HepG2 (cell line): ENCODE data around the gene MKRN2OS.

Experiments used
- CCDC6 ChIP-seq: sonication (generic); formaldehyde crosslinking; IDR thresholded peaks from 2 replicates; pipeline ENCODE4 v1.8.1; 2022; ENCODE audit warnings: mild to moderate bottlenecking, missing genetic modification reagents, moderate library complexity
- CENPBD1 ChIP-seq: sonication (generic); formaldehyde crosslinking; IDR thresholded peaks from 2 replicates; pipeline ENCODE4 v1.8.0; 2022; ENCODE audit warnings: missing genetic modification reagents, low read depth, mild to moderate bottlenecking, borderline replicate concordance
- HNF1B ChIP-seq: sonication (generic); formaldehyde crosslinking; IDR thresholded peaks from 2 replicates; pipeline ENCODE4 v1.5.1; 2020; ENCODE audit warnings: mild to moderate bottlenecking, moderate library complexity, missing genetic modification reagents
- HOXA5 ChIP-seq: sonication (generic); formaldehyde crosslinking; IDR thresholded peaks from 2 replicates; pipeline ENCODE4 v1.4.0; 2020; ENCODE audit warnings: missing genetic modification reagents
- POLR2AphosphoS5 ChIP-seq: IDR thresholded peaks from 2 replicates; pipeline ENCODE4 v1.6.1; 2012; ENCODE audit warnings: low read depth, low read length
- ZNF460 ChIP-seq: sonication (generic); formaldehyde crosslinking; IDR thresholded peaks from 2 replicates; pipeline ENCODE4 v1.5.1; 2020; ENCODE audit warnings: missing genetic modification reagents, mild to moderate bottlenecking, borderline replicate concordance
- TF ChIP-seq, protein P1 (sequence below), 2 experiments: IDR thresholded peaks; 2 replicates each; pipeline ENCODE4 v1.6.1; 2011 to 2012; ENCODE audit warnings: low read length in 2 of 2, borderline replicate concordance in 1 of 2, low read depth in 1 of 2, mild to moderate bottlenecking in 1 of 2, moderate library complexity in 1 of 2
- TF ChIP-seq, protein P2 (sequence below): sonication (generic); formaldehyde crosslinking; IDR thresholded peaks from 2 replicates; pipeline ENCODE4 v1.5.0; 2020; ENCODE audit warnings: mild to moderate bottlenecking, missing genetic modification reagents, moderate library complexity

- TF ChIP-seq CCDC6 (CRISPR knock-in tag) (no peak), POLR2AphosphoS5 (no peak), ZNF460 (no peak), HNF1B (CRISPR knock-in tag) (no peak), HOXA5 (CRISPR knock-in tag) (no peak), CENPBD1 (CRISPR knock-in tag) (no peak)
- TF ChIP-seq, protein P1, sequence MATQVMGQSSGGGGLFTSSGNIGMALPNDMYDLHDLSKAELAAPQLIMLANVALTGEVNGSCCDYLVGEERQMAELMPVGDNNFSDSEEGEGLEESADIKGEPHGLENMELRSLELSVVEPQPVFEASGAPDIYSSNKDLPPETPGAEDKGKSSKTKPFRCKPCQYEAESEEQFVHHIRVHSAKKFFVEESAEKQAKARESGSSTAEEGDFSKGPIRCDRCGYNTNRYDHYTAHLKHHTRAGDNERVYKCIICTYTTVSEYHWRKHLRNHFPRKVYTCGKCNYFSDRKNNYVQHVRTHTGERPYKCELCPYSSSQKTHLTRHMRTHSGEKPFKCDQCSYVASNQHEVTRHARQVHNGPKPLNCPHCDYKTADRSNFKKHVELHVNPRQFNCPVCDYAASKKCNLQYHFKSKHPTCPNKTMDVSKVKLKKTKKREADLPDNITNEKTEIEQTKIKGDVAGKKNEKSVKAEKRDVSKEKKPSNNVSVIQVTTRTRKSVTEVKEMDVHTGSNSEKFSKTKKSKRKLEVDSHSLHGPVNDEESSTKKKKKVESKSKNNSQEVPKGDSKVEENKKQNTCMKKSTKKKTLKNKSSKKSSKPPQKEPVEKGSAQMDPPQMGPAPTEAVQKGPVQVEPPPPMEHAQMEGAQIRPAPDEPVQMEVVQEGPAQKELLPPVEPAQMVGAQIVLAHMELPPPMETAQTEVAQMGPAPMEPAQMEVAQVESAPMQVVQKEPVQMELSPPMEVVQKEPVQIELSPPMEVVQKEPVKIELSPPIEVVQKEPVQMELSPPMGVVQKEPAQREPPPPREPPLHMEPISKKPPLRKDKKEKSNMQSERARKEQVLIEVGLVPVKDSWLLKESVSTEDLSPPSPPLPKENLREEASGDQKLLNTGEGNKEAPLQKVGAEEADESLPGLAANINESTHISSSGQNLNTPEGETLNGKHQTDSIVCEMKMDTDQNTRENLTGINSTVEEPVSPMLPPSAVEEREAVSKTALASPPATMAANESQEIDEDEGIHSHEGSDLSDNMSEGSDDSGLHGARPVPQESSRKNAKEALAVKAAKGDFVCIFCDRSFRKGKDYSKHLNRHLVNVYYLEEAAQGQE (IDR thresholded peaks at IDR 0.05; ENCODE audit: borderline replicate concordance in 1 of 2, low read depth in 1 of 2, low read length in 2 of 2) = no peak
- TF ChIP-seq, protein P2, sequence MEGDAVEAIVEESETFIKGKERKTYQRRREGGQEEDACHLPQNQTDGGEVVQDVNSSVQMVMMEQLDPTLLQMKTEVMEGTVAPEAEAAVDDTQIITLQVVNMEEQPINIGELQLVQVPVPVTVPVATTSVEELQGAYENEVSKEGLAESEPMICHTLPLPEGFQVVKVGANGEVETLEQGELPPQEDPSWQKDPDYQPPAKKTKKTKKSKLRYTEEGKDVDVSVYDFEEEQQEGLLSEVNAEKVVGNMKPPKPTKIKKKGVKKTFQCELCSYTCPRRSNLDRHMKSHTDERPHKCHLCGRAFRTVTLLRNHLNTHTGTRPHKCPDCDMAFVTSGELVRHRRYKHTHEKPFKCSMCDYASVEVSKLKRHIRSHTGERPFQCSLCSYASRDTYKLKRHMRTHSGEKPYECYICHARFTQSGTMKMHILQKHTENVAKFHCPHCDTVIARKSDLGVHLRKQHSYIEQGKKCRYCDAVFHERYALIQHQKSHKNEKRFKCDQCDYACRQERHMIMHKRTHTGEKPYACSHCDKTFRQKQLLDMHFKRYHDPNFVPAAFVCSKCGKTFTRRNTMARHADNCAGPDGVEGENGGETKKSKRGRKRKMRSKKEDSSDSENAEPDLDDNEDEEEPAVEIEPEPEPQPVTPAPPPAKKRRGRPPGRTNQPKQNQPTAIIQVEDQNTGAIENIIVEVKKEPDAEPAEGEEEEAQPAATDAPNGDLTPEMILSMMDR (CRISPR knock-in tag) = no peak
Observed at GRCh38 chr3:12577379-12577778, 32.1 kb upstream of the MKRN2OS start.
